ENCODE data around the gene PLA2G4E.

The PLA2G4E gene

DNA sequence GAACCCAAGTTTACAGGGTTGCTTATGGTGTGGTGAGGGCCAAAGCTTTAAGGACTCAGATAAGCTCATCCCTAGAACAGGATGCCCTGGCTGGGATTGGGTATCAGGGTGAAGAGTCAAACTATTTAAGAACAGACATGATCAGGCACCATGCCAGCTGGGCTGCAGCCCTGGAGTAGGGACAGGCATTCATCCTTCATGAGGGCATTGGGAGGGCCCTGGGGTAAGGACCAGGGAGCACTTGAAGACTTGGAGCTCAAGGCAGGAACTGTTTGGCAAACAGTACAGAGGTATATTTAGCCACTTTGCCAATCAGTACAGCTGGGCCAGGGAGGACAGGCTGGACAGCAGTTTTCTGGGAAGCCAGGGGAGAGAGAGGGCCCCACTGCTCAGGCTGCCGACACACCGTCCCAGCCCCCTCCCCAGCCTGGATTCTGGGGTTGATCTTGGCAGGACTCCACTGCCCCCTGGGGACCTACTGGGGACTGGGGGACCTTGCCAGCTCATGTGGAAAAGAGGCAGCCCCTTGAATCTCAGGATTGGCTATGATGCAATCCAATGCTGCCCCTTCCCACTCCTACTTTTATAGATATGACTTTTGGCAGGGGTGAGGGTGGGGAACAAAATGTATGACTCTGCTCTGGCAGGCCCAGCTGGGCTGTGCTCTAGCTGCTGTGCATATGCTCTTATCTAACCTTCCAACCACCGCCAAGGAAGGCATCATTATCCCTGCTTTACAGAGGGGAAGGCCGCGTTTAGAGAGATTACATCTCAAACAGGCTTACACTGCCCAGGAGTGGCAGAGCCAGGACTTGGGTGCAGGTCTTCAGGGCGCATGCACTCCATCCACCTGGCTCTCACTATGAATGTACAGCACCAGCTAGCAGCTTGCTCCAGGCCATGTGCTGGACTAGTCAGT, 2.3 kb downstream of the PLA2G4E start:
- DNase-seq (ENCODE audit: low spot score in 2 of 2): no peak
- Mint-ChIP-seq H3K4me1 (peaks cover 2% of the 10 kb centered on the region), H3K36me3 (no peaks in the 10 kb centered on the region), H3K4me3 (no peak overlapping the region), H3K27me3 (peaks cover 7% of the 10 kb centered on the region), H3K27ac (no peak overlapping the region), H3K9me3 (no peaks in the 10 kb centered on the region)
- no peak for ATAC-seq (ENCODE audit: low read depth)

DNA sequence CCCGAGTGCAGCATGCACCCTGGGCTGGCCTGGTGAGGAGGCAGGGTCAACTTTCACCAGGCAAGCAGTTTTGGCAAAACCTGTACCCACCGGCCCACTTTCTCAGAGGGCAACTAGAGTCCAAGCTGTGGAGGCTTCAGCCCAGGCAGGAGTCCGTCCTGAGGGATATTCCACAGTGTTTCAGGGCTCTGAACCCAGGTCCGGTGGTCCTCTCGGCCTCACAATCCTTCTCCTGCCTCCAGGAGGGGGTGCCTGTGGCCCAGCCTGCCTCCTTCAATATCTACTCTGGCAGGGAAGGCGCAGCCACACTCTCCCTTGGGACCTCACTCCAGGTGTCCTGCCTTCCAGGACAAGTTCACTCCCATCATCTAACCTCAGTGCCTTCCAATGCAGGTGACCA, 3.9 kb downstream of the PLA2G4E start:
- Mint-ChIP-seq H3K4me3 (no peak overlapping the region), H3K36me3 (no peaks in the 10 kb centered on the region), H3K9me3 (no peaks in the 10 kb centered on the region), H3K4me1 (peaks cover 4% of the 10 kb centered on the region), H3K27me3 (peaks cover 5% of the 10 kb centered on the region), H3K27ac (no peak overlapping the region)
- DNase-seq (ENCODE audit: low spot score in 2 of 2) (no peak), ATAC-seq (ENCODE audit: low read depth) (no peak)

DNA sequence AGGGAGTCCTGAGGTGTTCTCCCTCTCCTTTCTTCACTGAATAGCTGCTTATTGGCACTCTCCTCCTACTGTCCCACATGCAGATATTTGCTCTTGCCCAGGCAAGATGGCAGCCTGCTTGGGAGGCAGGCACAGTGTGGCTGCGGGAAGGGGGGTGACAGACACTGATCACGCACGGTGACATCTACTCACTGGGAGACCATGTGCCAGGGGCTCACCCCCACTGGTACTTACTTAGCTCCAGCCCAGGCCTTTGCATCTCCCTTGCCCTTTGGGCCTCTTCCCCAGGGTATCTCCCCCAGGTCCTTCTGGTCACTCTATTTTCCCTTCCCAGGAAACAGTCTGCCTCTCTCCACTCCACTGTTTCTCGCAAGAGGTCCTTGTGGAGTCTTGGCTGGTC, 6.4 kb downstream of the PLA2G4E start:
- no peak overlapping the region for H3K4me3 Mint-ChIP-seq
- no peaks in the 10 kb centered on the region for H3K36me3 Mint-ChIP-seq
- peaks cover 10% of the 10 kb centered on the region for H3K4me1 Mint-ChIP-seq
- no peaks in the 10 kb centered on the region for H3K9me3 Mint-ChIP-seq
- no peak overlapping the region for H3K27ac Mint-ChIP-seq
- ATAC-seq (ENCODE audit: low read depth) (no peak), DNase-seq (ENCODE audit: low spot score in 2 of 2) (no peak)
- peaks cover 3% of the 10 kb centered on the region for H3K27me3 Mint-ChIP-seq

DNA sequence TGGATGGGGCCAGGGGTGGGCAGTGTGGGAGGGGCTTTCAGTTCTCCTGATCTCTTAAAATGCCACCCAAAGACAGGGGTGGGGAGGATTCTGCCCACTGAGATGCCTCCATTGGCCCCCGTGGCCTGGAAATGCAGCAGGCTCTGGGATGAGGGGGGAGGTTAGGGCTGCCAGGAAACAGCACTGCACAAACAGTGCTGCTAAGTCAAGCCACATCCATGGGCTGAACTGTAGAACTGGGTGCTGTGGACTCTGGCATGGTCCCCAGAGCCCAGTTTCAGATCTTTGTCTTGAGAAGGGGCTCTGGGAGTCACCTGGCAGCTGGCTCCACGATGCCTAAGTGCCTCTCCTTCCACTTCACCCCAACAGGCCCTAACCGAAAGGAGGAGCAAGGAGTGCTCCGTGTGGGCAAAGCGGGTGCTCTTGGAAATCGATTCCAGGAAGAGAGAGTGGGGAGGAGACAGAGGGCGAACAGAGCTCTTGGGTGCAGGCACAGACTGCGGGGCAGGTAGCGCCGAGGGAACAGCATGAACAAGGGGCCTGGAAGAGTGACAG, 7.8 kb downstream of the PLA2G4E start:
- Mint-ChIP-seq H3K4me1 (peaks cover 10% of the 10 kb centered on the region), H3K27me3 (peaks cover 3% of the 10 kb centered on the region), H3K9me3 (no peaks in the 10 kb centered on the region), H3K27ac (no peak overlapping the region), H3K36me3 (no peaks in the 10 kb centered on the region), H3K4me3 (no peak overlapping the region)
- ATAC-seq (ENCODE audit: low read depth) (no peak), DNase-seq (ENCODE audit: low spot score in 2 of 2) (no peak)

DNA sequence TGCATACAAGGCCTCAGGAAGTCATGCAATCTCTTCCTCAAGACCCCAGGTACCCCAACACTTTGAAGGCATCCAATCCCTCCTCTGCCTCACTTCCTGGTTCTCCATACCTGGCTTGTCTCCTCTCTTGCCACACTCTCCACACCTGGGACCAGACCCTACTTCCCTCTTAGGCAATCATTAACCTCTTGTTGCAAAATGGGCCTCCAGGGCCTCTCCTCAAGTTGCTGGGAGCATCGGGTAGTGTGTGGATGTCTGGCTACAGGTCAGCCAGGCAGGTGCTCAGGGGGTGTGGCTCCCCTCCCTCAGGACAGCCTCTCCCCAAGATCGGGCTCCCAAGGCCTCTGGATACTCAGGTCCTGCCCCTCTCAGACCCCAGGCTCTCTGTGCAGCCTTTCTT, 8.6 kb downstream of the PLA2G4E start:
- Mint-ChIP-seq H3K9me3 (no peaks in the 10 kb centered on the region), H3K4me1 (peaks cover 10% of the 10 kb centered on the region), H3K27me3 (peaks cover 3% of the 10 kb centered on the region), H3K27ac (no peak overlapping the region), H3K4me3 (no peak overlapping the region), H3K36me3 (no peaks in the 10 kb centered on the region)
- DNase-seq (ENCODE audit: low spot score in 2 of 2) (no peak), ATAC-seq (ENCODE audit: low read depth) (no peak)

DNA sequence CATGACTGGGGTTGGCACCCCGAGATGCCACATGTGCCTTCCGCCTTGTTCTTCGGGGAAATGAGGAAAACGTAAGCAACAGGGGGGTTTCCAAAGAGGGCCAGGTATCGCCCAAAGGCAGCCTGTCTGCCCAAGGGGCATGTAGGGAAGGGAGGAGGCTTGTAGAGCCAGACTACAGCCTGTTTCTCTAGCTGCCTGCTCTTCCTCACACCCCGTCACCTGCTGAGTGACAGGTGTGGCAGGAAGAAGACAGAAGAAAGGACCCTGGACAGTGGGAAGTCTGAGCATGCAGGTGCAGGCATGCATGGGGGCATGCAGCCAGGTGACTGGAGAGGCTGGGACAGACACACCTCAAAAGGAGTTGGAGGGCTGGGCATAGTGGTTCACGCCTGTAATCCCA, 9.8 kb downstream of the PLA2G4E start:
- H3K27ac Mint-ChIP-seq: no peak overlapping the region
- no peaks in the 10 kb centered on the region for H3K9me3 Mint-ChIP-seq
- H3K36me3 Mint-ChIP-seq: no peaks in the 10 kb centered on the region
- H3K27me3 Mint-ChIP-seq: no peaks in the 10 kb centered on the region
- H3K4me1 Mint-ChIP-seq: peaks cover 8% of the 10 kb centered on the region
- no peak for DNase-seq (ENCODE audit: low spot score in 2 of 2)
- no peak for ATAC-seq (ENCODE audit: low read depth)
- no peak overlapping the region for H3K4me3 Mint-ChIP-seq

DNA sequence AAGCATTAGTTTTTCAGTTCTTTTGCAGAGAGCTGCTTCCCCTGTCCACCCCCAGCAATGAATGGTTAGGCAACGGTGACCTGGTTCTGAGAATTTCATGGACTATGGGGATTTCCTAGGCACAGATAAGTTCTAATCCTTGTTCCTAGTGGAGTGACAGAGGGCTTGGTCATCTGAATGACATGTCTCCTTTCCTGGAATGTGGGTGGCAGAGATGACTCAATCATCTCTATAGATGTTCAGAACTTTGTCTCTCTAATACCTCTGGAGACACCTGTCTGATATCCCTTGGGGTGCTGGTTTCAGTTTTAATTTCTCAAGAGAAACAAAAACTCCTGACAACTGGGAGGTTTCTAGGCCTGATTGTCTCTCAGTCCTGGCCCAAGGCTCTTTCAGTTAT, 10.4 kb downstream of the PLA2G4E start:
- ATAC-seq (ENCODE audit: low read depth) (peak; percentile 60), DNase-seq (ENCODE audit: low spot score in 2 of 2) (no peak)
- Mint-ChIP-seq H3K27me3 (no peaks in the 10 kb centered on the region), H3K4me1 (peaks cover 8% of the 10 kb centered on the region), H3K9me3 (no peaks in the 10 kb centered on the region), H3K4me3 (no peak overlapping the region), H3K36me3 (no peaks in the 10 kb centered on the region), H3K27ac (no peak overlapping the region)

DNA sequence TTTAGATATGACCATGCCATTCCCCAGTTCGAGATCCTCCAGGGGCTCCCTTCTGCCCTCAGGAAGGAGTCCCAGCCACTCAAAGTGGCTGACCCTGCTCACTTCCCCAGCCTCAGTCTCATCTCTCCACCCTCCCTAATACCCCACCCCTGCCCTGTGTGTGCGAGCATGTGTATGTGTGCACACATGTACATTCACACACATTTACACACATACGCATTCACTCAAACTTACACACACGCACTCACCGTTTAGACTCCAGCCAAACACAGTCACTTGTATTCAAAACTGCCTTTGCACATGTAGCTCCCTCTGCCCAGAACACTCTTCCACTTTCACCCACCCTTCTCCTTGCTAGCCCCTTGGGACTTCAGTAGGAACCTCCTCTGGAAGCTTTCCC, 11.4 kb downstream of the PLA2G4E start:
- ATAC-seq (ENCODE audit: low read depth) (no peak), DNase-seq (ENCODE audit: low spot score in 2 of 2) (no peak)
- H3K36me3 Mint-ChIP-seq: no peaks in the 10 kb centered on the region
- no peak overlapping the region for H3K27ac Mint-ChIP-seq
- no peaks in the 10 kb centered on the region for H3K9me3 Mint-ChIP-seq
- H3K4me3 Mint-ChIP-seq: no peak overlapping the region
- H3K4me1 Mint-ChIP-seq: peaks cover 8% of the 10 kb centered on the region
- no peaks in the 10 kb centered on the region for H3K27me3 Mint-ChIP-seq

DNA sequence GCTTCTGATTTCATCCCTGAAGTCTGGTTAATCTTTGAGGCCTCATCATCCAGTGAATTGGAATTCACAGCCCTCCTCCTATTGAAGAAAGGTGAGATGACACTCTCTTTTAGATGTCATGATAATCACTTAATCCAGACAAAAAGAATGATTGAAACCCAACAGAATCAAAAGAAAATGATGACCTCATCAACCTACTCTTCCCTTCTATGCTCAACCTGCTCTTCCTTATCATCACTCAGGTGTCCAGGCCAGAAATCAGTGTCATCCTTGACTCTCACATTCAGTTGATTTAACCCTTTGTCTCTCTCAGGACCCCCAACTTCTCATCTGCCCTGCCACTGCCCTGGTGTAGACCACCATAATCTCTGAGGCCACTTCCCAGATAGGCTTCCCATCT, 11.8 kb downstream of the PLA2G4E start:
- ATAC-seq (ENCODE audit: low read depth) (no peak), DNase-seq (ENCODE audit: low spot score in 2 of 2) (no peak)
- Mint-ChIP-seq H3K4me1 (peaks cover 8% of the 10 kb centered on the region), H3K27ac (no peak overlapping the region), H3K9me3 (no peaks in the 10 kb centered on the region), H3K4me3 (no peak overlapping the region), H3K36me3 (no peaks in the 10 kb centered on the region), H3K27me3 (peaks cover 1% of the 10 kb centered on the region)

DNA sequence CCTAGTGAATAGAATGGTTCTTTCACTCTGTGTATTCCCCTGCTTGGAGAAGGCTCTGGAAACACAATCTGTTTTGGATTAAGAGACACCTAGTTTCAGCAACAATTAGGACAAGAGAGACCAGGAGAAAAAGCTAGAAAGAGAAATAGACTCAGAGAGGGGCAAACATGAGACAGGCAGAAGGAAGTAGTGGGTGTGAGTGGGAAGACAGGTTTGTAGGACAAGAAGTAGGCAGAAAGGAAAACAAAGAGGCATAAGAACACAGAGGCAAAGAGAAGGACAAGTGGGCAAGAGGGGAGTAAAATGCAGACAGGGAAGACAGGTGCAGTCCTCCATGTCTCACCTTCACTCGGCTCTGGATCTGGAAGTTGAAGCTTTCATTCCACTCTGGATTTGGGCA, 13.5 kb downstream of the PLA2G4E start:
- H3K4me1 Mint-ChIP-seq: peaks cover 8% of the 10 kb centered on the region
- ATAC-seq (ENCODE audit: low read depth) (no peak), DNase-seq (ENCODE audit: low spot score in 2 of 2) (no peak)
- no peaks in the 10 kb centered on the region for H3K36me3 Mint-ChIP-seq
- peaks cover 2% of the 10 kb centered on the region for H3K27me3 Mint-ChIP-seq
- no peak overlapping the region for H3K27ac Mint-ChIP-seq
- no peaks in the 10 kb centered on the region for H3K9me3 Mint-ChIP-seq
- no peak overlapping the region for H3K4me3 Mint-ChIP-seq

DNA sequence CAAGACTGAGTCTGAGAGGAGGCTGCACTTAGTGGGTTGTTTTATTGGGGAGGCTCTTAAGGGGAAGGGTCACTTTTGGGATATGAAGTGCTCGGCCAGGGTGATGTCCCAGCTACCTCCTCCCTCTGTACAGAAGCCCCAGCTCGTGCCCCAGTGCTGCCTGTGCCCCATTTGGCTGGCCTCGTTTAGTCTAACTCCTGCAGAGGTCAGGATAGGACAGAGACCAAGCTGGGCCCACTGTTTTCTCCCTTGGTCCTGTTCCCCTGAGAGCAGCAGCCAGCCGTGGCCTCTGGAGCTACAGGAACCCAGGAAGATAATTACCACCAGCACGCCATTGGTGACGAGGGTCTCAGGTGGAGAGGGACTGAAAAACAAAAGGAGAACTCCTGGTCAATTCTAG, 18.5 kb downstream of the PLA2G4E start:
- DNase-seq (ENCODE audit: low spot score in 2 of 2) (no peak), ATAC-seq (ENCODE audit: low read depth) (no peak)
- Mint-ChIP-seq H3K4me1 (peaks cover 7% of the 10 kb centered on the region), H3K27ac (no peak overlapping the region), H3K27me3 (peaks cover 11% of the 10 kb centered on the region), H3K36me3 (no peaks in the 10 kb centered on the region), H3K9me3 (no peaks in the 10 kb centered on the region), H3K4me3 (no peak overlapping the region)

DNA sequence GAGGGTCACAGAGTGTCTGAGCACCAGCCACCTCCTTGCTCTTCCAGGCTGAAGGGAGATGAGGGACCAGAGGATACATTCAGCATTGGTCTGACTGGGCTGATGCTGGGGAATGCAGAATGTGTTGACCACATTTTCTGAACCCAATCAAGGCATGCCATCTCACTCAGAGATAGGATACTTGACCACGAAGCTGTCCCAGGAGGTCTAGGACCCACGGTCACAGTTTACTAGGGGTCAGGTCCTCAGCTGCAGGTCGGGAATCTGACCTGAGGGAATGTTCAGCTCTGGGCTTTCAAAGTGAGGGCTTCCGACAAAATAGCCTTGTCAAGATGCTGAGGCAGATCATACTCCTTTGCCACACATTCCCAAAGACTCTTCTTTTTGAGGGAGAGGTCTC, 19.6 kb downstream of the PLA2G4E start:
- DNase-seq (ENCODE audit: low spot score in 2 of 2): no peak
- Mint-ChIP-seq H3K9me3 (no peaks in the 10 kb centered on the region), H3K4me1 (peaks cover 7% of the 10 kb centered on the region), H3K36me3 (no peaks in the 10 kb centered on the region), H3K4me3 (no peak overlapping the region), H3K27me3 (peaks cover 11% of the 10 kb centered on the region), H3K27ac (no peak overlapping the region)
- no peak for ATAC-seq (ENCODE audit: low read depth)

DNA sequence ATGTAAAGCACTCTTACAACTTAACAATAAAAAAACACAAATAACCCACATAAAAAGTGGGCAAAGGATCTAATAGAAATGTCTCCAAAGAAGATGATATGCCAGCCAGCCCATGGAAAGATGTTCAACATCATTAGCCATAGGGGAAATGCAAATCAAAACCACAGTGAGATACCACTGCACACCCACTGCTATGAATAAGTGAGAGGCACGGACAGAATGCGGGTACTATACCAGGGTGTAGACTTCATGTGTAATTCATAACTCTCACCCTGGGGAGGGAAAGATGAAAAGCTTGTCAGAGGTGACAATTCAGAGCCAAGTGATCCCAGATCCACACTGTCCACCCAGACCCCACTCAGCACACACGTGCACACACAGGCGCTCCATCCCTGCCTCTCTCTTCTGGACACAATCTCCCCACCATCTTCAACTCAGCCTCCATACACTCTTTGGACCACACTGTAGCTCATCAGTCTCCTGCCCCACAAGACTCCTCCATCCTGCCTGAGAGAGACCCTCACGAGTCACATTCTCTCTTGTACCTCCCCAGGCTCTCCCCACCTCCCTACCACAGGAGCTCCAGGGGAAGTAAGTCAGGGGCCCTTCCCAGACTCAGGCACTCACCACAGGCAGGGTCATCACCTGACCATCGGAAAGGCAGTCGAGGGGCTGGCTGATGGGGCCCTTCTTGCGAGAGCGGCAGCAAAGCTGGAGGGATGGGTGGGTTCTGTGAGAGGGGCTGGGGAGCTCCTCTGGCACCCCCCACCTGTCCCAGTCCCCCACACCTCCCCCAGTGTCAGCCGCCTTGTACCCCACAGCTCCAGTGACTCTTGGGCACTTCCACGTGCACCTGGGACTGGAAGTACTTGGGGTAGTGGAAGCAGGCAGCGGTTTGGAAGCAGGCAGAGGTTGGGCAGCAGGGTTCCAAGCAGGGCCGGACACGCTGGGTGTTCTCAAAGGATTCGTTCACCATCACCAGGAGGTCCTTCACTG, 21.3 kb downstream of the PLA2G4E start:
- Mint-ChIP-seq H3K4me3 (no peak overlapping the region), H3K9me3 (no peaks in the 10 kb centered on the region), H3K4me1 (peaks cover 7% of the 10 kb centered on the region), H3K36me3 (no peaks in the 10 kb centered on the region), H3K27me3 (peaks cover 11% of the 10 kb centered on the region), H3K27ac (no peak overlapping the region)
- DNase-seq (ENCODE audit: low spot score in 2 of 2) (no peak), ATAC-seq (ENCODE audit: low read depth) (peak; percentile 56)

DNA sequence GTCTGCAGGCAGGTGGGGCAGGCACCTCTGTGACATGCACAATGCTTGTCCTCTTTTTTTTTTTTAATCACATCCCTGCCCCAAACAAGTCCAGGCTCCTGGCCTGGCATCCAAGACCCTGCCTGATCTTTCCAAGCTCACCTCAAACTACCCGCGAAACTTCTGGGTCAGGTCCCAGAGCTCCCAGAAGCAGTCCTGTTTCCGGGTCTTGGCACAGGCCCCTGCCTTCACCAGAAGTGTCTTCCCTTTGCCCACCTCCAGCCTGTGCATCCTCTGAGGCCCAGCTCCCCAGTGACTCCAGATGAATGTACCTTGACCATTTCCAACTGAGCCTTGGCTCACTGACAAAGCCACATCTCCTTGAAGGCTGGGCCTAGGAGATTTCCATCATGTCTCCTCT, 23.0 kb downstream of the PLA2G4E start:
- H3K27ac Mint-ChIP-seq: no peak overlapping the region
- peaks cover 9% of the 10 kb centered on the region for H3K27me3 Mint-ChIP-seq
- no peaks in the 10 kb centered on the region for H3K9me3 Mint-ChIP-seq
- DNase-seq (ENCODE audit: low spot score in 2 of 2): no peak
- no peaks in the 10 kb centered on the region for H3K36me3 Mint-ChIP-seq
- ATAC-seq (ENCODE audit: low read depth): no peak
- H3K4me3 Mint-ChIP-seq: no peak overlapping the region
- H3K4me1 Mint-ChIP-seq: peaks cover 7% of the 10 kb centered on the region

All from memory B cell (primary cell).